ENCODE results near the gene VAT1L. TPM values are rescaled to one million over a fixed set of nuclear protein-coding genes. Genes with fewer than 3 reads are reported as not detected.

VAT1L gene
- total and polyA plus RNA-seq, 2 experiments from 2014 or later = 6.2 TPM

GRCh38 chr16:77977339-77977738, 189.0 kb downstream of the VAT1L start:
- Histone ChIP-seq H3F3A (ENCODE audit: insufficient read depth) (no peaks in the 10 kb centered on the region), H2AFZ (no peak overlapping the region), H3K79me2 (ENCODE audit: insufficient read depth) (no peaks in the 10 kb centered on the region), H3K9me3 (ENCODE audit: low read depth) (no peaks in the 10 kb centered on the region), H4K20me1 (ENCODE audit: insufficient read depth) (no peaks in the 10 kb centered on the region), H3K9me2 (ENCODE audit: insufficient read depth) (no peaks in the 10 kb centered on the region), H3K4me3 (no peak overlapping the region), H3K27me3 (replicated peaks; ENCODE audit: insufficient read depth) (no peaks in the 10 kb centered on the region), H3K4me2 (ENCODE audit: unreplicated experiment) (no peak overlapping the region), H3K36me3 (ENCODE audit: low read depth) (no peaks in the 10 kb centered on the region), H3K9ac (no peak overlapping the region), H3K4me1 (ENCODE audit: insufficient read depth) (no peaks in the 10 kb centered on the region), H3K27ac (no peak overlapping the region)
- TF ChIP-seq EZH2phosphoT487 (IDR thresholded peaks at IDR 0.05; ENCODE audit: insufficient read depth, low read depth) = no peak
- no peak for TF ChIP-seq EZH2 (IDR thresholded peaks at IDR 0.05; ENCODE audit: insufficient read depth, poor library complexity, severe bottlenecking)
- WGBS, 2 experiments (ENCODE audit: low coverage in 1 of 2, low lambda C conversion rate in 2 of 2, missing lambda C conversion rate in 2 of 2) = 71 to 75% methylated on average over 5 of the region's 5 CpGs
- DNase-seq = no peak
- in situ Hi-C loops (cut with MboI) = loop anchor here (25.0 kb wide), 1 partner anchor 740 kb away; no protein-coding TSS in a partner anchor

DNA sequence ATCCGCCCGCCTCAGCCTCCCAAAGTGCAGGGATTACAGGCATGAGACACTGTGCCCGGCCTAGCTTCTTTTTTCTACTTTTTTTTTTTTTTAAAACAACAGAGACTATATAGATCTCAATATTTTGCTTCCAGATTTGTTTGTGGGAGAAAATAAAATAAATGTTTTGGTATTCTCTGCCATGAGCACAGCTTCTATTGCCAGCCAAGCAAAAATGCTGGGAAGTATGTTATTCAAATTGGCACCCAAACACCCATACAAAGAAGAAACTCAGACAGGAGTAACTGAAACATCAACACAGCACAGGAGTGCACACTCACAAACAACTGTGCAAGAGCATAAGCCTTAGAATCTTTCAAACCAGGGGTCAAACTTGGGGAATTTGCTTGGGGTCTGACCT, 196.7 kb downstream of the VAT1L start:
- DNase-seq = no peak
- Histone ChIP-seq H3K4me1 (ENCODE audit: insufficient read depth) (no peaks in the 10 kb centered on the region), H4K20me1 (ENCODE audit: insufficient read depth) (no peaks in the 10 kb centered on the region), H3K27ac (no peak overlapping the region), H3K36me3 (ENCODE audit: low read depth) (no peaks in the 10 kb centered on the region), H2AFZ (no peak overlapping the region), H3K9me3 (ENCODE audit: low read depth) (no peaks in the 10 kb centered on the region), H3K79me2 (ENCODE audit: insufficient read depth) (no peaks in the 10 kb centered on the region), H3K27me3 (replicated peaks; ENCODE audit: insufficient read depth) (no peaks in the 10 kb centered on the region), H3K9me2 (ENCODE audit: insufficient read depth) (no peaks in the 10 kb centered on the region), H3K4me2 (ENCODE audit: unreplicated experiment) (no peak overlapping the region), H3K9ac (no peak overlapping the region), H3F3A (ENCODE audit: insufficient read depth) (no peaks in the 10 kb centered on the region), H3K4me3 (no peak overlapping the region)
- WGBS, 2 experiments (ENCODE audit: low coverage in 1 of 2, low lambda C conversion rate in 2 of 2, missing lambda C conversion rate in 2 of 2) = 59 to 69% methylated on average over 3 of the region's 3 CpGs
- in situ Hi-C loops (cut with MboI) = loop anchor here (25.0 kb wide), 1 partner anchor 748 kb away; no protein-coding TSS in a partner anchor
- no peak for TF ChIP-seq EZH2 (IDR thresholded peaks at IDR 0.05; ENCODE audit: insufficient read depth, poor library complexity, severe bottlenecking)
- no peak for TF ChIP-seq EZH2phosphoT487 (IDR thresholded peaks at IDR 0.05; ENCODE audit: insufficient read depth, low read depth)

DNA sequence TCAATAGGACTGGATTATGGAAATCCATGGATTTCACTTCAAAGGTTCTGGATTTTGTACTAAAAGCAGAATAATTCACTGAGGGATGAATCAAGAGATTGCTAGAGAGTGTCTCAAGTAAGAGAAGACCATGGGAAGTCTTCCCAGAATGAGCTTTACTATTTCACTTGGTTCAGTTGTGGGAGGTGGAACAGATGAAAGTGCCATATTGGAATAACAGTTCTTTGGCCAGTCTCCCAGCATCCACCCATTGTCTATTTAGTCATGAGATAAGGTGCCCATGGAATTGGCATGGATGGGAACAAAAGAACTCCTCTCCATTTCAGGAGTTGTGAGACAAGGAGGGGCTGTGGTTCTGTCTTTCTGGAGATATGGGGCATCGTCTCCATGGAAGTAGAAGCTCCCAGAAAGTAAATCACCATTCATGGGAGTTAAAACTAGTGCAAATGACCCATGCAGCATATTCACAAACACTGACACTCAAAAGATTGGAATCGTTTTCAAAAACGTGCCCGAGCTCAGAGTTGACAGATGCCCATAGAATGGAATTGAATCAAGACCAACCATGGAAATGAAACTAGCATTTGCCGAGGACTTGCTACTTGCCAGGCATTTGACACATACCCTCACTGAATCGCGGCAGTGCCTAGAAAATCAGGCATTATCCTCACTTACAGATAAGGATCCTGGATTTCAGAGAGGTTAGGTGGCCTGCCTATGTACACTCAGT, 197.8 kb downstream of the VAT1L start:
- Histone ChIP-seq H3K36me3 (ENCODE audit: low read depth) (no peaks in the 10 kb centered on the region), H3K4me1 (ENCODE audit: insufficient read depth) (no peaks in the 10 kb centered on the region), H3K9me2 (ENCODE audit: insufficient read depth) (no peaks in the 10 kb centered on the region), H3K9ac (no peak overlapping the region), H3K4me2 (ENCODE audit: unreplicated experiment) (no peak overlapping the region), H3F3A (ENCODE audit: insufficient read depth) (no peaks in the 10 kb centered on the region), H3K9me3 (ENCODE audit: low read depth) (no peaks in the 10 kb centered on the region), H3K27me3 (replicated peaks; ENCODE audit: insufficient read depth) (no peaks in the 10 kb centered on the region), H3K4me3 (no peak overlapping the region), H3K27ac (no peak overlapping the region), H2AFZ (no peak overlapping the region), H4K20me1 (ENCODE audit: insufficient read depth) (no peaks in the 10 kb centered on the region), H3K79me2 (ENCODE audit: insufficient read depth) (no peaks in the 10 kb centered on the region)
- TF ChIP-seq EZH2phosphoT487 (IDR thresholded peaks at IDR 0.05; ENCODE audit: insufficient read depth, low read depth) (no peak), EZH2 (IDR thresholded peaks at IDR 0.05; ENCODE audit: insufficient read depth, poor library complexity, severe bottlenecking) (no peak)
- 67 to 73% methylated on average over 7 of the region's 7 CpGs for WGBS, 2 experiments (ENCODE audit: low coverage in 1 of 2, low lambda C conversion rate in 2 of 2, missing lambda C conversion rate in 2 of 2)
- no peak for DNase-seq
- in situ Hi-C loops (cut with MboI) = loop anchor here (25.0 kb wide), 1 partner anchor 749 kb away; no protein-coding TSS in a partner anchor

DNA sequence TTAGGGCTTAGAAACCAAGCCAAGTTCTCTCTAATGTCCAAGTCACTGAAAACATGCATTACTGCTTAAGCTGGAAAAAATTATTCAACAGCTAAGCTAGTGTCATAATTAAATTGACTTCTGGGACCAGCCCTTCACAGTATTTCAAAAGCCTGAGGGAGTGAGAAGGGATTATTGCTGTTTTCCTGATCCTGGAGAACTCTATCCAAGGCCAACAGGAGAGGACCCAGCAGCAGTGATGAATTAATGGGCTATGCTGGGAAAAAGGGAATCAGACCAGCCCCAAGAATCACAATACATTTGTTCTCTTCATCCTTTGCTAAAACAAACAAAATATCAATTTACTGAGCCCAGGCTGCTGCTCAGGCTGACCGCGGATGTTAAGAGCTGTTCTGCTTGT, 199.4 kb downstream of the VAT1L start:
- DNase-seq = no peak
- H3K9me2 ChIP-seq (ENCODE audit: insufficient read depth) = no peaks in the 10 kb centered on the region
- H3K9me3 ChIP-seq (ENCODE audit: low read depth) = no peaks in the 10 kb centered on the region
- no peak overlapping the region for H2AFZ ChIP-seq
- no peaks in the 10 kb centered on the region for H3K79me2 ChIP-seq (ENCODE audit: insufficient read depth)
- no peak overlapping the region for H3K4me3 ChIP-seq
- H3K27me3 ChIP-seq (replicated peaks; ENCODE audit: insufficient read depth) = no peaks in the 10 kb centered on the region
- WGBS, 2 experiments (ENCODE audit: low coverage in 1 of 2, low lambda C conversion rate in 2 of 2, missing lambda C conversion rate in 2 of 2) = 3 to 9% methylated on average over 2 of the region's 2 CpGs
- TF ChIP-seq EZH2 (IDR thresholded peaks at IDR 0.05; ENCODE audit: insufficient read depth, poor library complexity, severe bottlenecking) (no peak), EZH2phosphoT487 (IDR thresholded peaks at IDR 0.05; ENCODE audit: insufficient read depth, low read depth) (no peak)
- in situ Hi-C loops (cut with MboI) = loop anchor here (25.0 kb wide), 1 partner anchor 751 kb away; no protein-coding TSS in a partner anchor
- H3F3A ChIP-seq (ENCODE audit: insufficient read depth) = 0 out of 2 replicates have a peak, but pooled peaks cover 4% of the 10 kb centered on the region
- no peaks in the 10 kb centered on the region for H3K36me3 ChIP-seq (ENCODE audit: low read depth)
- H4K20me1 ChIP-seq (ENCODE audit: insufficient read depth) = no peaks in the 10 kb centered on the region
- H3K4me2 ChIP-seq (ENCODE audit: unreplicated experiment) = no peak overlapping the region
- H3K27ac ChIP-seq = no peak overlapping the region
- peaks cover 5% of the 10 kb centered on the region; the same call in 1 of the 2 replicates for H3K4me1 ChIP-seq (ENCODE audit: insufficient read depth)
- H3K9ac ChIP-seq = no peak overlapping the region
